ENCODE results near the gene MYO10.

DNA sequence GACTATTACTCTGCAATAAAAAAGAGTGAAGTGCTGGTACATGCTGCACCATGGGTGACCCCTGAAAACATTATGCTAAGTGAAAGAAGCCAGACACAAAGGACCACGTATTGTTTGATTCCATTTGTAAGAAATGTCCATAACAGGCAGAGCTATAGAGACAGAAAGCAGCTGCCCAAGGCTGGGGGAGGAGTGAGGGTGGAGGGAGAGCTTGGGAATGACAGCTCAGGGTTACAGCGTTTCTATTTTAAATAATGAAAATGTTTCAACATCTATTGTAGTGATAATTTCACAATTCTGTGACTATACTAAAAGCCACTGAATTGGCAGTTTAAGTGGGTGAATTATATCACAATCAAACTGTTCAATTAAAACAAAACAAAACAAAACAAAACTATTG is 81.7 kb downstream of the MYO10 start:
- TF ChIP-seq CTCF (IDR thresholded peaks at IDR 0.05) (no peak), POLR2A (IDR thresholded peaks at IDR 0.05) (no peak)
